GM12864 (cell line): ENCODE results near the gene HPCAL4.

Experiments
- DNase-seq: peaks from one replicate; pipeline ENCODE4 v3.0.0-alpha.2; 2011; ENCODE audit warnings: low read depth
- H3K4me3 ChIP-seq: 2 replicates; pipeline ENCODE4 v1.5.1; 2011; ENCODE audit warnings: mild to moderate bottlenecking, low read depth, low read length, control low read depth
- CTCF ChIP-seq: IDR thresholded peaks from 2 replicates; pipeline ENCODE4 v1.5.1; 2011; ENCODE audit warnings: low read depth, mild to moderate bottlenecking, moderate library complexity, low read length, control low read depth, inconsistent platforms; ENCODE audit errors: missing control alignments

HPCAL4 gene

GRCh38 chr1:39694026-39694425 is 2.8 kb upstream of the HPCAL4 start:
- H3K4me3 ChIP-seq: no peak overlapping the region
- no peak for TF ChIP-seq CTCF
- DNase-seq: no peak

- TF ChIP-seq CTCF: no peak
- DNase-seq: no peak
- H3K4me3 ChIP-seq: no peak overlapping the region
These were observed 1.2 kb upstream of the HPCAL4 start for GRCh38 chr1:39692152-39693074.

GRCh38 chr1:39690794-39691382 is 345 bp downstream of the HPCAL4 start:
- TF ChIP-seq CTCF: no peak
- DNase-seq: no peak
- peak overlapping the region; percentile 20 for H3K4me3 ChIP-seq

GRCh38 chr1:39690225-39690624 is 1.0 kb downstream of the HPCAL4 start:
- DNase-seq: no peak
- TF ChIP-seq CTCF: no peak
- no peak overlapping the region for H3K4me3 ChIP-seq

GRCh38 chr1:39689635-39690034 is 1.6 kb downstream of the HPCAL4 start:
- TF ChIP-seq CTCF: no peak
- DNase-seq: no peak
- no peak overlapping the region for H3K4me3 ChIP-seq

- H3K4me3 ChIP-seq: no peak overlapping the region
- TF ChIP-seq CTCF: no peak
- no peak for DNase-seq
These were observed 2.0 kb downstream of the HPCAL4 start for GRCh38 chr1:39689214-39689613.

- no peak for TF ChIP-seq CTCF
- DNase-seq: no peak
- H3K4me3 ChIP-seq: no peak overlapping the region
These were observed 2.5 kb downstream of the HPCAL4 start for GRCh38 chr1:39688706-39689105.
